NCI-H187 (cell line): ENCODE data around the gene RCBTB2.

Experiments
- DNase-seq, 2 experiments: peaks; one replicate each; lab custom pipeline; 2025; lab: John Stamatoyannopoulos, UW

Gene RCBTB2

DNA sequence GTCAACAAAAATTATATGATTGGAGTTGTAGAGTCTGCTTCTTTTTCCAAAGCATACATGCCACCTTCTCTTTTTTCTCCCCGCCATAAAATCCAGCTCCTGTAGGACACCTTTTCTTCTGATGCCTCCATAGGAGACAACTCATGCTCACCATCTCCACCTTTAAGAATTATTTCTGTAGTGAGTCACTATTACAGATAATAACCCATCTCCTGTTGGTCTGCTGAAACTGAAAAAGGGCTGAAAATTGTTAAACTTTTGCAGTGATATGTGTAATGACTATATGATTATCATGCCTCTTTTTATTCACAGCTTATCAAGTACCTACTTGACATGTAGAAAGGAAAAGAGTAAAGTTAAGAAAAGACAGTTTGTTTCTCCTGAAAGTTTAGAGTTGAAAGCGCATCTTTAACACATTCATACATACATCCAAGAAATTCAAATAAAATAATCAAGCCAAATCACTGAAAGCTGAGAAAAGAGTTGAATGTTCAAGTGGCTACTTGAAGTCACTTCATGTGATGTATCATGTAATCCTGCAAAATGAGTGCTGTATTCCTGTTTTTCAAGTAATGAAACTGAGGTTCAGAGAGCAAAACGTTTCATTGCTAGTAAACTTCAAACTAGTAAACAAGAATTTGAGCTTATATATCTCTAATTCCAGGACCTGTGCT is 84.5 kb downstream of the RCBTB2 start:
- no peak for DNase-seq

DNA sequence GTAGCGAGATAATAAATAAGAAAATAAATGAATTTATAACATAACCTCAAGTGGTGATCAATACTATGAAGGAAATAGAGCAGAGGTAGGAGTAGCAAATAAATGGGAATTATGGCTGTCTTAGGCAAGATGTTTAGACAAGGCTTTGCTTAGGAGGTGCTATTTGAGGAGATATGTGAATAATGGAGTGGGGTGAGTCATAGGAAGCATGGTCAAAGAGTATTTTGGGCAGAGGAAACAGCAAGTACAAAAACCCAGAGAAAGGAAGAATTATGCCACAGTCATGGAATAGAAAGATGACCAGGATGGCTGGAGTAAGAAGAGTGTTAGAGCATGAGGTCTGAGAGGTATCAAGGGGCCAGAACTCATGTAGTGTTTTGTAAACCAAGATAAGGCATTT is 86.4 kb downstream of the RCBTB2 start:
- DNase-seq, result no peak

- DNase-seq, result no peak
Observed at GRCh38 chr13:48443442-48444208, 89.3 kb downstream of the RCBTB2 start.
